Testis (tissue), 2 donors: ENCODE measurements around the gene CHTF18.

Source experiments
- POLR2A ChIP-seq: fragments of 450-650 bp; IDR thresholded peaks from one replicate; pipeline ENCODE4 v1.6.1; 2017; ENCODE audit warnings: antibody characterized with exemption, mild to moderate bottlenecking, moderate library complexity
- TF ChIP-seq, protein P1 (sequence below), 3 experiments: fragments of 450-650 bp in 2 of 3; fragments of 200-600 bp in 1 of 3; sonication (generic) in 1 of 3; IDR thresholded peaks; one replicate each; pipeline ENCODE4 v1.5.1; 2016 to 2019; ENCODE audit warnings: antibody characterized with exemption in 3 of 3, mild to moderate bottlenecking in 2 of 3, moderate library complexity in 1 of 3

DNA sequence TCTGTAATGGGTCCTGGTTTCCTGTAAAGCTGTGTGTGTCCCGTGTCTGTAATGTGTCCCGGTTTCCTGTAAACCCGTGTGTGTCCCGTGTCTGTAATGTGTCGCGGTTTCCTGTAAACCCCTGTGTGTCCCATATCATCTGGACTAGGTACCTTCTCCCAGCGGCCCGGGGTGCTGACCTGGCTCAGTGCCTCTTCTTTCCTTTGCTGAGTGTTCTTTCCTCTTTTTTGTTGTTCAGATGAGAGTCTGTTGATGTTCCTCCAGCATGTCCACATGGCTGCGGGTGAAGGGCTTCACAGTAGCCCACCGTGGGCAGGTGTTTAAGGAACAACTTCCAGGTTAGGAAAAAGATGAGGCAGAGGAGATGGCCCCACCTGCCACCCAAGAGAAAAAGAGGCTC lies 58.7 kb downstream of the CHTF18 start:
- TF ChIP-seq, protein P1, sequence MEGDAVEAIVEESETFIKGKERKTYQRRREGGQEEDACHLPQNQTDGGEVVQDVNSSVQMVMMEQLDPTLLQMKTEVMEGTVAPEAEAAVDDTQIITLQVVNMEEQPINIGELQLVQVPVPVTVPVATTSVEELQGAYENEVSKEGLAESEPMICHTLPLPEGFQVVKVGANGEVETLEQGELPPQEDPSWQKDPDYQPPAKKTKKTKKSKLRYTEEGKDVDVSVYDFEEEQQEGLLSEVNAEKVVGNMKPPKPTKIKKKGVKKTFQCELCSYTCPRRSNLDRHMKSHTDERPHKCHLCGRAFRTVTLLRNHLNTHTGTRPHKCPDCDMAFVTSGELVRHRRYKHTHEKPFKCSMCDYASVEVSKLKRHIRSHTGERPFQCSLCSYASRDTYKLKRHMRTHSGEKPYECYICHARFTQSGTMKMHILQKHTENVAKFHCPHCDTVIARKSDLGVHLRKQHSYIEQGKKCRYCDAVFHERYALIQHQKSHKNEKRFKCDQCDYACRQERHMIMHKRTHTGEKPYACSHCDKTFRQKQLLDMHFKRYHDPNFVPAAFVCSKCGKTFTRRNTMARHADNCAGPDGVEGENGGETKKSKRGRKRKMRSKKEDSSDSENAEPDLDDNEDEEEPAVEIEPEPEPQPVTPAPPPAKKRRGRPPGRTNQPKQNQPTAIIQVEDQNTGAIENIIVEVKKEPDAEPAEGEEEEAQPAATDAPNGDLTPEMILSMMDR (IDR thresholded peaks at IDR 0.05), result no peak
- TF ChIP-seq POLR2A, result no peak
